K562 (cell line): Measurements from ENCODE around the gene SCUBE1. TPM values are rescaled to one million over a fixed set of nuclear protein-coding genes. Genes with fewer than 3 reads are reported as not detected.

ENCODE experiments used
- CREB1 ChIP-seq, 2 experiments: sonication (generic) in 1 of 2; formaldehyde crosslinking in 1 of 2; IDR thresholded peaks; 2 replicates each; pipeline versions ENCODE4 v1.6.1 to v1.8.0; 2012 to 2022; ENCODE audit warnings: inconsistent platforms in 1 of 2, mild to moderate bottlenecking in 1 of 2, missing genetic modification reagents in 1 of 2, moderate library complexity in 1 of 2
- RREB1 ChIP-seq: fragments of 250-450 bp; sonication (Bioruptor Pico); IDR thresholded peaks from 2 replicates; pipeline ENCODE4 v1.4.0; 2020
- TFE3 ChIP-seq: fragments of 450-650 bp; formaldehyde crosslinking; IDR thresholded peaks from 2 replicates; pipeline ENCODE4 v1.4.0; 2020; ENCODE audit warnings: mild to moderate bottlenecking, mixed read lengths
- polyA plus RNA-seq, 8 experiments: library from polyadenylated mRNA; depleted of rRNA in 4 of 8; stranded (reverse) in 5 of 8; unstranded in 3 of 8; fragments of >200 nt; fragmentation: Nextera tagmentation in 2 of 8; fragmentation: Illumina TruSeq in 1 of 8; extraction: Ambion mirVana in 2 of 8; extraction: Trizol in 1 of 8; gene quantifications; 2 replicates each; pipeline versions ENCODE4 v1.2.1 to v1.2.3, GENCODE V29; 2011 to 2014; ENCODE audit warnings: inconsistent platforms in 1 of 8, missing spikeins in 1 of 8
- total RNA-seq, 7 experiments: library from RNA; depleted of rRNA in 6 of 7; stranded (reverse); fragments of >200 nt in 6 of 7; fragmentation: Illumina TruSeq in 2 of 7; extraction: Trizol in 2 of 7; gene quantifications; 2 replicates each; pipeline versions ENCODE4 v1.2.1 to v1.2.3, GENCODE V29; 2011 to 2021; ENCODE audit warnings: low replicate concordance in 1 of 7

The SCUBE1 gene
- total and polyA plus RNA-seq, 9 of the 15 experiments (the other 6 are each of a cell fraction or from before 2014, with no cell fraction given) = 0.03 to 0.47 (median 0.29) TPM; not detected in 6

GRCh38 chr22:43262990-43263644 is 80.1 kb downstream of the SCUBE1 start (continued):
- TF ChIP-seq RREB1 (CRISPR knock-in tag) (no peak), CREB1 (IDR thresholded peaks at IDR 0.05) (no peak), CREB1 (CRISPR knock-in tag; IDR thresholded peaks at IDR 0.05) (no peak), TFE3 (no peak)
